ENCODE results near the gene DNM3. TPM values are rescaled to one million over a fixed set of nuclear protein-coding genes. Genes with fewer than 3 reads are reported as not detected.

DNM3 gene
- total RNA-seq, 1 experiment from 2014 or later: 2.7 TPM

DNA sequence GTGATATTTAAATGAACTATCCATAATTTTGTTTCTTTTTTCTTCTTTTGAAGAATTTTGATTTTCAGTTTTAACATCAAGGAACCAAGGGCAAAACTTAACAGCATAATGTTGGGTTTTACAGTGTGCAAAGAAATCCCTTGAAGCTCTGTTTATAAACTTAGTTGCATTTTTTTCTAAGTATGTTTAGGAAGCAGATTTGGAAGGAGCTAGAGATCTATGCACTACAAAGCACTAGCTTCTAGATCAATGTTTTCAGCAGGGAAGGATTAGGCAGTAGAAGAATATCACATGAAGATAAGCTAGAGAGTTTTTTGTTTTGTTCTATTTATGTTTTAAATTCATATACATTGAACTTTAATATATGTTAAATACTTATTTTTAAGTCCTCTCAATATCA is 328.5 kb downstream of the DNM3 start:
- Histone ChIP-seq H3K4ac (ENCODE audit: low read depth, low read length) (no peak overlapping the region), H4K8ac (replicated peaks; ENCODE audit: insufficient read length, low read depth, low read length) (no peak overlapping the region), H3K4me2 (ENCODE audit: insufficient read depth, insufficient read length, low read length) (no peak overlapping the region), H3K14ac (ENCODE audit: insufficient read depth, low read length) (no peak overlapping the region), H2AFZ (ENCODE audit: low read length) (no peak overlapping the region), H3K9me3 (ENCODE audit: control insufficient read depth, low read depth, low read length) (no peaks in the 10 kb centered on the region), H2BK15ac (ENCODE audit: low read depth, low read length) (no peak overlapping the region), H3K27ac (ENCODE audit: insufficient read length, low read depth, low read length) (no peak overlapping the region), H2BK5ac (ENCODE audit: insufficient read length, low read length) (no peak overlapping the region), H3K18ac (ENCODE audit: insufficient read length, low read depth, low read length) (no peak overlapping the region), H3K79me2 (ENCODE audit: insufficient read depth, low read length) (no peaks in the 10 kb centered on the region), H3K23ac (ENCODE audit: insufficient read length, low read depth, low read length) (no peak overlapping the region), H2BK120ac (ENCODE audit: low read depth, low read length, poor library complexity, severe bottlenecking) (no peak overlapping the region), H4K5ac (ENCODE audit: insufficient read length, low read depth, low read length) (no peak overlapping the region), H4K20me1 (ENCODE audit: control insufficient read depth, insufficient read depth, insufficient read length) (no peaks in the 10 kb centered on the region), H3T11ph (ENCODE audit: low read length) (no peak overlapping the region), H3K23me2 (ENCODE audit: insufficient read length, low read depth, low read length, poor library complexity, severe bottlenecking) (no peaks in the 10 kb centered on the region), H3K4me1 (ENCODE audit: insufficient read depth, low read length) (no peaks in the 10 kb centered on the region), H3K56ac (ENCODE audit: insufficient read length, low read depth, low read length) (no peak overlapping the region), H2AK5ac (ENCODE audit: insufficient read length, low read length) (no peak overlapping the region), H3K79me1 (ENCODE audit: insufficient read depth, low read depth, low read length, poor library complexity, severe bottlenecking) (no peaks in the 10 kb centered on the region), H3K27me3 (ENCODE audit: insufficient read depth, low read length) (no peaks in the 10 kb centered on the region), H4K91ac (ENCODE audit: insufficient read length, low read depth, low read length) (no peak overlapping the region), H3K9ac (ENCODE audit: extremely low read depth, insufficient read length, low read length) (no peak overlapping the region), H2BK20ac (ENCODE audit: low read depth, low read length, poor library complexity, severe bottlenecking) (no peak overlapping the region), H2BK12ac (ENCODE audit: insufficient read length, low read depth, low read length) (no peak overlapping the region)
- H3K9me3 Mint-ChIP-seq: no peaks in the 10 kb centered on the region
- no peak overlapping the region for H3K4me3 Mint-ChIP-seq
- H3K27ac Mint-ChIP-seq: no peak overlapping the region
- no peaks in the 10 kb centered on the region for H3K4me1 Mint-ChIP-seq
- TF ChIP-seq, protein P1, sequence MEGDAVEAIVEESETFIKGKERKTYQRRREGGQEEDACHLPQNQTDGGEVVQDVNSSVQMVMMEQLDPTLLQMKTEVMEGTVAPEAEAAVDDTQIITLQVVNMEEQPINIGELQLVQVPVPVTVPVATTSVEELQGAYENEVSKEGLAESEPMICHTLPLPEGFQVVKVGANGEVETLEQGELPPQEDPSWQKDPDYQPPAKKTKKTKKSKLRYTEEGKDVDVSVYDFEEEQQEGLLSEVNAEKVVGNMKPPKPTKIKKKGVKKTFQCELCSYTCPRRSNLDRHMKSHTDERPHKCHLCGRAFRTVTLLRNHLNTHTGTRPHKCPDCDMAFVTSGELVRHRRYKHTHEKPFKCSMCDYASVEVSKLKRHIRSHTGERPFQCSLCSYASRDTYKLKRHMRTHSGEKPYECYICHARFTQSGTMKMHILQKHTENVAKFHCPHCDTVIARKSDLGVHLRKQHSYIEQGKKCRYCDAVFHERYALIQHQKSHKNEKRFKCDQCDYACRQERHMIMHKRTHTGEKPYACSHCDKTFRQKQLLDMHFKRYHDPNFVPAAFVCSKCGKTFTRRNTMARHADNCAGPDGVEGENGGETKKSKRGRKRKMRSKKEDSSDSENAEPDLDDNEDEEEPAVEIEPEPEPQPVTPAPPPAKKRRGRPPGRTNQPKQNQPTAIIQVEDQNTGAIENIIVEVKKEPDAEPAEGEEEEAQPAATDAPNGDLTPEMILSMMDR (conservative IDR thresholded peaks at IDR 0.05): no peak
- H3K27me3 Mint-ChIP-seq (ENCODE audit: low read depth): no peaks in the 10 kb centered on the region
- H3K36me3 Mint-ChIP-seq (ENCODE audit: insufficient read depth in 1 of 3, low read depth in 3 of 3): no peaks in the 10 kb centered on the region
- DNase-seq: no peak
